ENCODE data around the gene LHFPL4.

DNA sequence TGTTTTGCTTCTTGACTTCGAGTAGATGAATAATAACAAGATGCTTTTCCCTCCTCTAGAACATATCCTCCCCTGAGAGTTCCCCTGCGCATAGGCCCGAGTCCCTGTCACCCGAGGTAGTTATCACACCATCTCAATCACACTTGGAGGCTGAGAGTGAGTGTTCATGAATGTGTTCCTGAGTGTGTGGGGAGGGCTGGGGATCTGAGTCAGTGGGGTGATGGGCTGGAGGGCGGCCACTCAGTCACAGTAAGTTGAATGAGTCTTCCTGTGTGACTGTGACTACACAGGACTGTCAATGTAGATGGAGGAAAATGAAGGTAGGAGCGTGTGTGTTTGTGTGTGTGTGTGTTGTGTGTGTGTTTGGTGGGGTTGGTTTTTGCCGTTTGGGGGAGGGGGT, 85.2 kb downstream of the LHFPL4 start:
- TF ChIP-seq, protein P1, sequence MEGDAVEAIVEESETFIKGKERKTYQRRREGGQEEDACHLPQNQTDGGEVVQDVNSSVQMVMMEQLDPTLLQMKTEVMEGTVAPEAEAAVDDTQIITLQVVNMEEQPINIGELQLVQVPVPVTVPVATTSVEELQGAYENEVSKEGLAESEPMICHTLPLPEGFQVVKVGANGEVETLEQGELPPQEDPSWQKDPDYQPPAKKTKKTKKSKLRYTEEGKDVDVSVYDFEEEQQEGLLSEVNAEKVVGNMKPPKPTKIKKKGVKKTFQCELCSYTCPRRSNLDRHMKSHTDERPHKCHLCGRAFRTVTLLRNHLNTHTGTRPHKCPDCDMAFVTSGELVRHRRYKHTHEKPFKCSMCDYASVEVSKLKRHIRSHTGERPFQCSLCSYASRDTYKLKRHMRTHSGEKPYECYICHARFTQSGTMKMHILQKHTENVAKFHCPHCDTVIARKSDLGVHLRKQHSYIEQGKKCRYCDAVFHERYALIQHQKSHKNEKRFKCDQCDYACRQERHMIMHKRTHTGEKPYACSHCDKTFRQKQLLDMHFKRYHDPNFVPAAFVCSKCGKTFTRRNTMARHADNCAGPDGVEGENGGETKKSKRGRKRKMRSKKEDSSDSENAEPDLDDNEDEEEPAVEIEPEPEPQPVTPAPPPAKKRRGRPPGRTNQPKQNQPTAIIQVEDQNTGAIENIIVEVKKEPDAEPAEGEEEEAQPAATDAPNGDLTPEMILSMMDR (conservative IDR thresholded peaks at IDR 0.05; ENCODE audit: low read length) = no peak
- TF ChIP-seq EZH2phosphoT487 (IDR thresholded peaks at IDR 0.05; ENCODE audit: borderline replicate concordance, low read depth, low read length) = no peak

All from OCI-LY7 (cell line).